Fibroblast of mammary gland (primary cell): Measurements from ENCODE around the gene CAMK1D.

ENCODE experiments used
- DNase-seq: peaks from one replicate; pipeline ENCODE4 v3.0.0-alpha.2; 2010; ENCODE audit warnings: low read depth
- H3K4me3 ChIP-seq: 2 replicates; pipeline ENCODE4 v1.5.1; 2011; ENCODE audit warnings: low read depth, mild to moderate bottlenecking, low read length, moderate library complexity; ENCODE audit not compliant: control insufficient read depth
- CTCF ChIP-seq: conservative IDR thresholded peaks from 2 replicates; pipeline ENCODE4 v1.5.1; 2011; ENCODE audit warnings: low read depth, low read length, inconsistent platforms; ENCODE audit not compliant: control insufficient read depth, insufficient read depth

Gene CAMK1D

GRCh38 chr10:12476656-12477055 lies 127.3 kb downstream of the CAMK1D start:
- no peak for DNase-seq
- no peak for TF ChIP-seq CTCF
- H3K4me3 ChIP-seq: no peak overlapping the region

DNA sequence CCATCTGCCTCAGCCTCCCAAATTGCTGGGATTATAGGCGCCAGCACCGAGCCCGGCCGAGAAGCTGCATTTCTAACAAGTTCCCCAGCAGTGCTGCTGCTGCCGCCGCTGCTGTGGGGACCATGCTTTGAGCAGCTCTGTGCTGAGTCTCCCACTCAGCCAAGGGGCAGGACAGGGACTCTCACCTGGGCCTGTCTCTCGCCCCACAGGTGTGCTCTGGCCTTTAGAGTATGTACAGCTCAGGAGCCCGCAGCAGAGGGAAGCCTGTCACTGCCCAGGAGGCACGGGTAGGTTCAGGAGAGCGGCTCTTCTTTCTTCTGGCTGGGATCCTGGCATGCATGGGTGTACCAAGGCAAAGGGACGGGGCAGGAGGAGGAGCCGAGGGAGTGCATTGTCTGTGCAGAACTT lies 130.1 kb downstream of the CAMK1D start:
- DNase-seq: no peak
- no peak for TF ChIP-seq CTCF
- H3K4me3 ChIP-seq: no peak overlapping the region

DNA sequence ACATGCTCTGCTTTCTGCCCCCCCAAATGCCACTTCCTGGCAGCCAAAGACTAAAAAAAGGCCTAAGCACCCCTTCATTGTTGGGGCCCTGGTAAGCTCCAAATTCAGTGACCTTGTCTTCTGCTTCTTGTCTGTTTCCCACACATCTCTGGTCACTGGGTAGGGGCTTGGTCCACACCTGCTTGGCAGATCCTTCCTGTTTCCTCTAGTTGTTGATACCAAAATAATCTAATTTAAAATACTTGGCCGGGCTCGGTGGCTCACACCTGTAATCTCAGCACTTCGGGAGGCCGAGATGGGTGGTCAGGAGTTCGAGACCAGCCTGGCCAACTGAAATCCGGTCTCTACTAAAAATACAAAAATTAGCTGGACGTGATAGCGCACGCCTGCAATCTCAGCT lies 130.6 kb downstream of the CAMK1D start:
- no peak for DNase-seq
- no peak for TF ChIP-seq CTCF
- H3K4me3 ChIP-seq: no peak overlapping the region

- no peak for DNase-seq
- no peak overlapping the region for H3K4me3 ChIP-seq
- no peak for TF ChIP-seq CTCF
Measured at GRCh38 chr10:12480440-12480839, 131.1 kb downstream of the CAMK1D start.

- TF ChIP-seq CTCF: no peak
- H3K4me3 ChIP-seq: no peak overlapping the region
- no peak for DNase-seq
Measured at GRCh38 chr10:12481924-12482323, 132.6 kb downstream of the CAMK1D start.

- no peak overlapping the region for H3K4me3 ChIP-seq
- DNase-seq: no peak
- no peak for TF ChIP-seq CTCF
Measured at GRCh38 chr10:12482587-12482986, 133.2 kb downstream of the CAMK1D start.
